Measurements from ENCODE around the gene ANHX.

Gene ANHX

DNA sequence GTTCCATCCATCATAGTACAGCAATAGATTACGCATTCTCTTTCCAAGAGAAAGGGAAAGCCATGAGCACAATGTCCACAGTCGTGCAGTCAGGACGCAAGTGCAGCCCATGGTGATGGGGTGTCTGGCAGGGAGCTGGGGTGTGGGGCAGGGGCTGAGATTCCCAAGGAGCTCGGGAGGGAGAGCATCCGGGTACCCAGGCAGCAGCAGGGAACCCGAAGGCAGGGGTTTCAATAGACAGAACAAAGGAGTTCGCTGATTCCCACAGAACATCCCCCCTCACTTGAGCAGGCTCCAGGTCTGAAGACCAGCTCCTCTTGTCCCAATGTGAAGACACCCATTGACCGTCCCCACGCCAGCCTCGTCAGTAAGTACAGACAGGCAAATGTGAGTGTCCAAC lies 13.5 kb downstream of the ANHX start:
- DNase-seq (ENCODE audit: low spot score): no peak
- TF ChIP-seq, protein P1, sequence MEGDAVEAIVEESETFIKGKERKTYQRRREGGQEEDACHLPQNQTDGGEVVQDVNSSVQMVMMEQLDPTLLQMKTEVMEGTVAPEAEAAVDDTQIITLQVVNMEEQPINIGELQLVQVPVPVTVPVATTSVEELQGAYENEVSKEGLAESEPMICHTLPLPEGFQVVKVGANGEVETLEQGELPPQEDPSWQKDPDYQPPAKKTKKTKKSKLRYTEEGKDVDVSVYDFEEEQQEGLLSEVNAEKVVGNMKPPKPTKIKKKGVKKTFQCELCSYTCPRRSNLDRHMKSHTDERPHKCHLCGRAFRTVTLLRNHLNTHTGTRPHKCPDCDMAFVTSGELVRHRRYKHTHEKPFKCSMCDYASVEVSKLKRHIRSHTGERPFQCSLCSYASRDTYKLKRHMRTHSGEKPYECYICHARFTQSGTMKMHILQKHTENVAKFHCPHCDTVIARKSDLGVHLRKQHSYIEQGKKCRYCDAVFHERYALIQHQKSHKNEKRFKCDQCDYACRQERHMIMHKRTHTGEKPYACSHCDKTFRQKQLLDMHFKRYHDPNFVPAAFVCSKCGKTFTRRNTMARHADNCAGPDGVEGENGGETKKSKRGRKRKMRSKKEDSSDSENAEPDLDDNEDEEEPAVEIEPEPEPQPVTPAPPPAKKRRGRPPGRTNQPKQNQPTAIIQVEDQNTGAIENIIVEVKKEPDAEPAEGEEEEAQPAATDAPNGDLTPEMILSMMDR (IDR thresholded peaks at IDR 0.05; ENCODE audit: extremely low read depth, missing control alignments): no peak

DNA sequence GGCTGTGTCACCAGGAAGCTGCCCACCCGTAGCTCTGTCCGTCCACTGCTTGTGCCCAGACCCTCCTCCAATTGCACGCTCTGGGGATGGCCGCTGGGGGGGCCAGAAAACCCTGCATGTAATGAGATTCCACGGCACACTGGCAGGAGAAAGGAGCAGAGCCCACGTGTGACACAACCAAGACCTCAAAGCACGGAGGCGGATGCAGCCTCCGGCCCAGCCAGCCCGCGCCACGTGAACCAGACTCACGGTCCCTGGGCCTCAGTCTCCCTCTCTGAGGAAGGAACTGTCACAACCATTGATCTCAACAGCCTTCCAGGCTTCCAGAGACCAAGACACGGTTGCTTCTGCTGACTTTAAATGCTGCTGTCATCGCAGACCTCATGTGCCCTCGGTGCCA lies 14.4 kb downstream of the ANHX start:
- TF ChIP-seq, protein P1 (IDR thresholded peaks at IDR 0.05; ENCODE audit: extremely low read depth, missing control alignments): no peak
- no peak for DNase-seq (ENCODE audit: low spot score)

DNA sequence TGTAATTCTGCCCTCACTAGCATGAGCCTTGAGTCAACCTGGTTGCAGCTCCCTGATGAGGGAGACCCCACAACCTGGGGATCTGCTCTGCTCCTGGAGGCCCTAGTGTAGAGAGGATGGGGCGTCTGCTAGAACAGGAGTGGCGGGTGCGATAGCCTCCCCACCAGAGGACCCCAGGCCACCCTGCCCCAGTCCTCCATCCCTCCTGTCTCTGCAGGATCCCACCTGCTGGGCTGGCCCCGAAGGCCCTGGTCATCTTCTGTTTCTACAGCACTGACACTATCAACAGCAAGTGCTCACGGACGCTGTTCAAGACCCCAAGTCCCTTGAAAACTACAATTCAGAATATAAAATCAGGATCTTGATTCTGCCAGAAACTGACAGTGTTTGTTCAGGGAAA lies 15.2 kb downstream of the ANHX start:
- TF ChIP-seq, protein P1 (IDR thresholded peaks at IDR 0.05; ENCODE audit: extremely low read depth, missing control alignments): no peak
- DNase-seq (ENCODE audit: low spot score): no peak

- no peak for DNase-seq (ENCODE audit: low spot score)
- TF ChIP-seq, protein P1 (IDR thresholded peaks at IDR 0.05; ENCODE audit: extremely low read depth, missing control alignments): no peak
These were observed 18.5 kb downstream of the ANHX start for GRCh38 chr12:133217219-133217618.

- no peak for DNase-seq (ENCODE audit: low spot score)
- TF ChIP-seq, protein P1 (IDR thresholded peaks at IDR 0.05; ENCODE audit: extremely low read depth, missing control alignments): no peak
These were observed 20.0 kb downstream of the ANHX start for GRCh38 chr12:133215724-133216123.

DNA sequence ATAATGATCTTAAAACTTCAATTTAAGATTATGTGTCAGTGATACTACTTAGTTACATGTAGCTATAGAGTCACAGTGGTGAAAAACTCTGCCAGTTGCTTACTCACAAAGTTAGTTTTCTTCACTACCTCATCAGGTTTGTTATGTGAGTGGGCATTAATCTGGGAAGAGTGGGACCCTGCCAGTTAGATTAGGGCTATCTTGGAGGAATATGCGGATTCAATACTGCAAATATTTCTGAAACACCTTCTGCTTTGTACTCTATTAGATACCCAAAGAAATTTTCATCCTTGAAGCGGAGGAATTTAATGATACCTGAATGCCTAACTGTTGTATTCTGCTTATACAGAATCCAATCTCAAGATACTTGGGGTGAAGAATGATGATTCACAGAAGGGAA lies 29.3 kb downstream of the ANHX start:
- DNase-seq (ENCODE audit: low spot score): no peak
- TF ChIP-seq, protein P1 (IDR thresholded peaks at IDR 0.05; ENCODE audit: extremely low read depth, missing control alignments): no peak

- TF ChIP-seq, protein P1 (IDR thresholded peaks at IDR 0.05; ENCODE audit: extremely low read depth, missing control alignments): no peak
- DNase-seq (ENCODE audit: low spot score): no peak
These were observed 31.4 kb downstream of the ANHX start for GRCh38 chr12:133204264-133204603.
